Measurements from ENCODE around the gene BCL2L11. TPM values are rescaled to one million over a fixed set of nuclear protein-coding genes. Genes with fewer than 3 reads are reported as not detected.

The BCL2L11 gene
- polyA plus RNA-seq, 1 experiment = 0.78 TPM

GRCh38 chr2:111175615-111176014 is 54.9 kb downstream of the BCL2L11 start:
- TF ChIP-seq CTCF (IDR thresholded peaks at IDR 0.05; ENCODE audit: insufficient read depth, low read depth, low read length) = no peak
- no peak for DNase-seq (ENCODE audit: low read depth)
- ChIA-PET CTCF (no interaction called here), POLR2A (no interaction called here)
- no peaks in the 10 kb centered on the region for H3K36me3 ChIP-seq (ENCODE audit: control insufficient read depth, insufficient read depth, low read length)
- no peak overlapping the region for H3K4me3 ChIP-seq (ENCODE audit: low read depth, low read length)
- H3K27me3 ChIP-seq (ENCODE audit: control insufficient read depth, insufficient read depth, low read length) = peaks cover 2% of the 10 kb centered on the region

GRCh38 chr2:111176388-111176787 is 55.7 kb downstream of the BCL2L11 start:
- ChIA-PET CTCF (no interaction called here), POLR2A (no interaction called here)
- H3K36me3 ChIP-seq (ENCODE audit: control insufficient read depth, insufficient read depth, low read length) = no peaks in the 10 kb centered on the region
- DNase-seq (ENCODE audit: low read depth) = no peak
- H3K4me3 ChIP-seq (ENCODE audit: low read depth, low read length) = no peak overlapping the region
- H3K27me3 ChIP-seq (ENCODE audit: control insufficient read depth, insufficient read depth, low read length) = peaks cover 2% of the 10 kb centered on the region
- TF ChIP-seq CTCF (IDR thresholded peaks at IDR 0.05; ENCODE audit: insufficient read depth, low read depth, low read length) = no peak

- no peak overlapping the region for H3K4me3 ChIP-seq (ENCODE audit: low read depth, low read length)
- no peak for TF ChIP-seq CTCF (IDR thresholded peaks at IDR 0.05; ENCODE audit: insufficient read depth, low read depth, low read length)
- CTCF ChIA-PET = no interaction called here
- H3K36me3 ChIP-seq (ENCODE audit: control insufficient read depth, insufficient read depth, low read length) = no peaks in the 10 kb centered on the region
- POLR2A ChIA-PET = no interaction called here
- peaks cover 2% of the 10 kb centered on the region for H3K27me3 ChIP-seq (ENCODE audit: control insufficient read depth, insufficient read depth, low read length)
- no peak for DNase-seq (ENCODE audit: low read depth)
Observed at GRCh38 chr2:111176867-111177266, 56.2 kb downstream of the BCL2L11 start.

GRCh38 chr2:111178296-111178695 is 57.6 kb downstream of the BCL2L11 start:
- no peak for TF ChIP-seq CTCF (IDR thresholded peaks at IDR 0.05; ENCODE audit: insufficient read depth, low read depth, low read length)
- Histone ChIP-seq H3K27me3 (ENCODE audit: control insufficient read depth, insufficient read depth, low read length) (peaks cover 7% of the 10 kb centered on the region), H3K4me3 (ENCODE audit: low read depth, low read length) (no peak overlapping the region), H3K36me3 (ENCODE audit: control insufficient read depth, insufficient read depth, low read length) (no peaks in the 10 kb centered on the region)
- CTCF ChIA-PET = interaction anchor here (0.8 kb wide), 1 partner anchor 10 kb away, joined by 5 read pairs; no protein-coding TSS in a partner anchor
- POLR2A ChIA-PET = no interaction called here
- no peak for DNase-seq (ENCODE audit: low read depth)

GRCh38 chr2:111178730-111179405 is 58.2 kb downstream of the BCL2L11 start:
- DNase-seq (ENCODE audit: low read depth) = no peak
- Histone ChIP-seq H3K27me3 (ENCODE audit: control insufficient read depth, insufficient read depth, low read length) (peaks cover 6% of the 10 kb centered on the region; the same call in 1 of the 2 replicates), H3K36me3 (ENCODE audit: control insufficient read depth, insufficient read depth, low read length) (no peaks in the 10 kb centered on the region), H3K4me3 (ENCODE audit: low read depth, low read length) (no peak overlapping the region)
- ChIA-PET POLR2A (no interaction called here), CTCF (interaction anchor here (0.8 kb wide), 1 partner anchor 10 kb away, joined by 5 read pairs; no protein-coding TSS in a partner anchor)
- no peak for TF ChIP-seq CTCF (IDR thresholded peaks at IDR 0.05; ENCODE audit: insufficient read depth, low read depth, low read length)
